Measurements from ENCODE around the gene SH3BGRL3. TPM values are rescaled to one million over a fixed set of nuclear protein-coding genes. Genes with fewer than 3 reads are reported as not detected.
A peak's percentile ranks its signal among the peaks of the same experiment; 100 is the strongest.
"Not testable (repeated sequence)": the region's sequence is repeated elsewhere in the genome, so short reads cannot be mapped to it uniquely, and the experiment has no call there.

The SH3BGRL3 gene
- total RNA-seq = 10 to 100 TPM in 3 of 4 donors, 1 to 10 TPM in 1; 5.0 to 86.6 (median 52.3) TPM

GRCh38 chr1:26279456-26280332, at the start of gene SH3BGRL3:
Gene SH3BGRL3, plus strand, starts transcription at chr1:26280086. Its CDS starts 70 bp downstream, at chr1:26280156.
- H3K4me1 ChIP-seq = peaks cover 3 to 19% of the 10 kb centered on the region in 2 donors
- peak within 1 kb of the TSS; percentile 56 to 85 for H3K4me3 ChIP-seq
- intact Hi-C loops (cut with DNase I; ENCODE audit: low total_unique reads) = loop anchor here (5.0 kb wide), 1 partner anchor 43 kb away; no protein-coding TSS in a partner anchor
- H3K36me3 ChIP-seq = no peaks in the 10 kb centered on the region
- TF ChIP-seq CTCF (IDR thresholded peaks at IDR 0.05) (peak; percentile 21 to 53 (median 32)), POLR2A (IDR thresholded peaks at IDR 0.05) (peak; percentile 87 to 95)
- no peaks in the 10 kb centered on the region for H3K27me3 ChIP-seq
- peak; percentile 83 to 85 for DNase-seq
- H3K9me3 ChIP-seq = no peaks in the 10 kb centered on the region
- peak within 1 kb of the TSS; percentile 93 for H3K27ac ChIP-seq

- H3K4me1 ChIP-seq; H3K27me3 ChIP-seq; DNase-seq; H3K9me3 ChIP-seq; H3K27ac ChIP-seq; intact Hi-C loops (cut with DNase I; ENCODE audit: low total_unique reads); H3K4me3 ChIP-seq; H3K36me3 ChIP-seq: not testable (repeated sequence)
Observed at GRCh38 chr1:26230682-26231081, 49.2 kb upstream of the SH3BGRL3 start.

GRCh38 chr1:26233903-26234643, 45.8 kb upstream of the SH3BGRL3 start, which contains the start of gene CEP85:
Gene CEP85, plus strand, starts transcription at chr1:26234200. Its CDS starts 5,584 bp downstream, at chr1:26239784.
- peak; percentile 97 to 98 for DNase-seq
- intact Hi-C loops (cut with DNase I; ENCODE audit: low total_unique reads) = no loop called here
- Histone ChIP-seq H3K4me1 (no peaks in the 10 kb centered on the region), H3K27ac (peak within 1 kb of the TSS; percentile 73 to 87), H3K36me3 (no peaks in the 10 kb centered on the region), H3K9me3 (no peaks in the 10 kb centered on the region), H3K4me3 (peak within 1 kb of the TSS; percentile 46 to 61), H3K27me3 (no peaks in the 10 kb centered on the region)
- TF ChIP-seq POLR2A (IDR thresholded peaks at IDR 0.05) = peak; percentile 79 to 89
- TF ChIP-seq CTCF (IDR thresholded peaks at IDR 0.05) = peak; percentile 74 to 89 (median 76)

GRCh38 chr1:26234644-26235370, 45.1 kb upstream of the SH3BGRL3 start:
- intact Hi-C loops (cut with DNase I; ENCODE audit: low total_unique reads) = no loop called here
- no peaks in the 10 kb centered on the region for H3K4me1 ChIP-seq
- H3K27ac ChIP-seq = peak overlapping the region; percentile 73 to 87
- H3K36me3 ChIP-seq = no peaks in the 10 kb centered on the region
- H3K4me3 ChIP-seq = peak overlapping the region; percentile 46 to 61
- no peaks in the 10 kb centered on the region for H3K27me3 ChIP-seq
- DNase-seq = no peak
- no peaks in the 10 kb centered on the region for H3K9me3 ChIP-seq
- no peak for TF ChIP-seq POLR2A (IDR thresholded peaks at IDR 0.05)
- TF ChIP-seq CTCF (IDR thresholded peaks at IDR 0.05) = no peak

GRCh38 chr1:26237230-26237966, 42.5 kb upstream of the SH3BGRL3 start:
- DNase-seq = no peak
- Histone ChIP-seq H3K4me3 (no peak overlapping the region), H3K4me1 (no peaks in the 10 kb centered on the region), H3K27me3 (no peaks in the 10 kb centered on the region), H3K9me3 (no peaks in the 10 kb centered on the region), H3K36me3 (no peaks in the 10 kb centered on the region), H3K27ac (no peak overlapping the region)
- intact Hi-C loops (cut with DNase I; ENCODE audit: low total_unique reads) = no loop called here
- TF ChIP-seq CTCF (IDR thresholded peaks at IDR 0.05) = no peak
- no peak for TF ChIP-seq POLR2A (IDR thresholded peaks at IDR 0.05)

All from uterus (tissue), 4 donors.